ES-I3 (cell line): Measurements from ENCODE around the gene C1QTNF6.
A peak's percentile ranks its signal among the peaks of the same experiment; 100 is the strongest.
"Not testable (repeated sequence)": the region's sequence is repeated elsewhere in the genome, so short reads cannot be mapped to it uniquely, and the experiment has no call there.

Source experiments
- H3K36me3 ChIP-seq: 2 replicates; pipeline ENCODE4 v1.6.1; 2013; ENCODE audit warnings: mild to moderate bottlenecking, low read length, control low read depth, moderate library complexity; ENCODE audit not compliant: insufficient read depth
- H3K4me1 ChIP-seq: 2 replicates; pipeline ENCODE4 v1.6.1; 2013; ENCODE audit warnings: mild to moderate bottlenecking, control low read depth, low read length; ENCODE audit not compliant: insufficient read depth
- H3K9ac ChIP-seq: 2 replicates; pipeline ENCODE4 v1.6.1; 2013; ENCODE audit warnings: low read depth, mild to moderate bottlenecking, low read length, moderate library complexity
- H3K9me3 ChIP-seq: 2 replicates; pipeline ENCODE4 v1.6.1; 2013; ENCODE audit warnings: mild to moderate bottlenecking, low read length, moderate library complexity; ENCODE audit not compliant: control insufficient read depth, insufficient read depth

Gene C1QTNF6

DNA sequence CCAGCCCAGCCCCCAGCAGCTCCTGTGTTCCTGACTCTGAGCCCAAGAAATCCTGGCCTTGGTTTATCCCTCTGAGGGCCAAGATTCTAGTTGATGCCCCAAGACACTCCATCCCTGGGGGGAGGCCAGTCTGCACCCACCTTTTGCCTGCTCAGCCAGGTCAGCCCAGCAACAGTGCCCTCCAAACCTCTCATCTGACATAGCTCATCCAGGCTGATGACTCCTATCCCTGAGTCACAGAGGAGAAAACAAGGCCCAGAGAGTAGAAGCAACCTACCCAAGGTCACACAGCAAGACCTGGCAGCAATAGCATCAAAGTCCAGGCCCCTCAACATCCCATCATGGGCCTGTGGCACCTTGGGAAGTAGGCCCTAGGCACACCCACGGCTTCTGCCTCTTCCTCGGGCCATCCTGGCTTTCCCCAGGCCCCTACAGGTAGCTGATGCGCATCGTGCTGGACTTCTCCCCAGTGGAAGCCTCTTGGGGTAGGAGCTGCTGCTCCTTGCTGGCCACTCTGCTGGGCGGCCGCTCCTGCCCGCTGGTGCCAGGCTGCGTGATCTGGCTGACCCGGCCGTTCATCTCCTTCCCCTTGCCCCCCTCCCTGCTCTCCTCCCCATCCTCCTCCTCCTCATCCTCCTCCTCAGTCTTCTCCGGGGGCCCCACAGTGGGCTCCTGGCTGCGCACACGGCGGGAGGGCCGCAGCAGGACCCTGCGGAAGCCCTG is 18.2 kb upstream of the C1QTNF6 start:
- H3K9ac ChIP-seq = no peak overlapping the region
- no peaks in the 10 kb centered on the region for H3K36me3 ChIP-seq
- H3K9me3 ChIP-seq = no peaks in the 10 kb centered on the region
- H3K4me1 ChIP-seq = no peaks in the 10 kb centered on the region

DNA sequence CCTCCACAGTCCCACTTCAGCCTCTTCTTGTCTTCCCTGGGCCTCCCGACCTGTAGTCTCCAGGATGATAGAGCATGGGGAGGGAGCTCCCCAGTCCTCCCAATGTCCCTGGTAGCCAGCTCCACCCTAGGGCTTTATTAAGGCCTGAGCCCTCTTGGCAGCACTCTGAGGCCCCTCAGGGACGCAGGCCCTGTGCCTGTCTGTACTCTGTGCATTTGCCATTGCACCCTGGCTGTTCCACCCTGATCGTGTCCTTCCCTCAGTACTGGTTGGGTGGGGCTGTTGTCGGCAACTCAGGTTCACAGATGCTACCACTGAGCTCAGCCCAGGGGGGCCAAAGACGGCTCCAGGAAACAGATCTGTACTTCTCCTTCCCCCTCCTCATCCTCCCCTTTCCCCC is 17.0 kb upstream of the C1QTNF6 start:
- Histone ChIP-seq H3K4me1 (no peaks in the 10 kb centered on the region), H3K9ac (no peak overlapping the region), H3K9me3 (no peaks in the 10 kb centered on the region), H3K36me3 (no peaks in the 10 kb centered on the region)

DNA sequence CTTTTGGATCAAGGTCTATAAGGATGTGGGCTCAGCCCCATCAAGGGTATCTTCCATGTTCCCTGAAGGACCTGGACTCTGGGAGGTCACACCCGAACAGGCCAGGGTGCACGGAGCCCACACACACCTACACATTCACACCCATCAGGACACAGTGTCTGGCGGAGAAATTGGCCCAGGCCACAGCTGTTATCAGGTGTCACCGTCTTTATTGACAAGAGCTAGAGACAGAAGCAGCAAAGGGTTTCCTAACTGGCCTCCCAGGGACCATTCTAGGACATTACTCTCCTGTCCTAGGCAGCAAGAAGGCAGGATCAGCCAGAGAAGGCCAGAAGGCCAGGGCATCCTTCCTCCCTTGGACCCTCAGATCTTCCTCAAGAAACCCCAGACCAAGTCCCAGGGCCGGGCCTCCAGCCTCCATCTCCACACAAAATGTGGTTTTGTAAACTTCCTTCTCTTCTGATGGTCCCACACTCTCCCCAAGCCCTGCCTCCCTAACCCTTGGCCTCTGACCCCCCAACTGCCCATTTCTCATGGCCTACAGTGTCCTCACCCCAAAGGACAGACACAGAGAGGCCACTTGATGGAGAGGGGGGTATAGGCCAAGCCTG is 16.1 kb upstream of the C1QTNF6 start:
- no peaks in the 10 kb centered on the region for H3K9me3 ChIP-seq
- H3K36me3 ChIP-seq = no peaks in the 10 kb centered on the region
- no peaks in the 10 kb centered on the region for H3K4me1 ChIP-seq
- no peak overlapping the region for H3K9ac ChIP-seq

DNA sequence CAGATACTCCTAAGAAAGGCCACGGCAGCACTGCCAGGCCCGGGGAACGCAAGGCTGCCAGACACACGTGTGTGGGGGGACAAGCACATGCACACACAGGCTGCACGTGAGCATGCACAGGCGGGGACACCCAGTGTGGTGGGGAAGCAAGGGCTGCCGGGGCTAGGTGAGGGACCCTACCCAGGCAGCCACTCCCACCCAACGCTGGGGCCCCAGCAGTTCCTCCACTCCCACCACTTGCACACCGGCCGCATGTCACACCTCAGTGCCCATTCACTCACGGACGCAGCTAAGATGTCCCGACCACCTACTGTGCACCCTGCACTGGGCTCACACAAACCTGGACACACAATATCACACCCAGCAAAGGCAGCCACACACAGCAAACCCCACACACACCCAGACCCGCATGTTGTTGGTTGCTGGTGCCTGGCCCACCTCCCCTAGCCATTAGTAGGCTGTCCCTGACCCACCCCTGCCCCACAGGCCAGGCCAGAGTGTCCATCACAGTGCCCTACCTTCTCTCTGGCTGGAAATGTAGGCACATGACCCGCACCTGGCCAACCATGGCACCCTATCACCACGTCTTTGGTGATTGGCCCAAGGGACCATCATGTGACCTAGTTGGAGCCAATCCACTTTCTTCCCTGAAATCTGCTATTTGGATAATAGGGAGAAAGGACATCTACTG is 15.5 kb upstream of the C1QTNF6 start:
- Histone ChIP-seq H3K9ac (no peak overlapping the region), H3K36me3 (no peaks in the 10 kb centered on the region), H3K4me1 (no peaks in the 10 kb centered on the region), H3K9me3 (no peaks in the 10 kb centered on the region)

DNA sequence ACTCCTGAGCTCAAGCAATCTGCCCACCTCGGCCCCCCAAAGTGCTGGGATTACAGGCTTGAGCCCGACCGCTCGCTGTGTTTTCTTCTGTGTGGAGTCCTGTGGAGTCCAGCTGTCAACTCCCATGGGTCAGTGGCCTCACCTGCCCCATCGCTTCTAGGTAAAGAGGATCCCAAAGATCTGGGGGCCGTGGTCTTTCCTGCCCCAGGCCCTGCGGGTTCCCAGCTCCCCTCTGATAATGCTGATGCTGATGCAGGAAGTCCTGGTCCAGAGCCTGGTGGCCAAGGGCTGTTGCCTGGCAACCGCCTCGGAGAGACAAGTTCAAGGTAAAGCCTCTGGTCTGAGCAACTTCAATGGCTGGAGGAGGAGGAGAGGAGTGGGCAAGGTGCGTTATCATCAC is 14.7 kb upstream of the C1QTNF6 start:
- no peak overlapping the region for H3K9ac ChIP-seq
- peaks cover 7% of the 10 kb centered on the region for H3K4me1 ChIP-seq
- H3K9me3 ChIP-seq = no peaks in the 10 kb centered on the region
- H3K36me3 ChIP-seq = no peaks in the 10 kb centered on the region

DNA sequence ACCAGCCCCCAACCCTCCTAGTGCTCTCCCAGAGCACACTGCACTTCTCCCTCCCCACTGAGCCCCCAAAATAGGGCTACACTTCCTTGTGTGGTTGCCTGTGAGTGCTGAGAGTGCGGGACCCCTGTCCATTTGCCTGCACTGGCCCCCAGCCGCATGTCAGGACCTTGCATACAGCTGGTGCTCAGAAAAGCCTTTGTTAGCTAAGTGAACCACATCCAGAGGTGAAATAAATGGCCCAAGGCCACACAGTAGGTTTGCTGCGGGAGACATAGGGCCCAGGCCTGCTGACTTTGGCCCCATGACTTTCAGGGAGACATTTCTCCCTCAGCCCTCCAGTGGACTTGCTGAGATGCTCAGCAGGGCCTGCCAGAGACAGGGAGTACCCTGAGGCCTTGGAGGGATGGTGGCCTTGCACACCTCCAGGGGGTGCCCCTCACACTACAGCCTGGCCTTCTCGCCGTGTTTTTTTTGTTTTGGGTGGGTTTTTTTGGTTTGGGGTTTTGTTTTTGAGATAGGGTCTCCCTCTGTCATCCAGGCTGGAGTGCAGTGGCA is 14.0 kb upstream of the C1QTNF6 start:
- no peak overlapping the region for H3K9ac ChIP-seq
- H3K4me1 ChIP-seq = peaks cover 13% of the 10 kb centered on the region

DNA sequence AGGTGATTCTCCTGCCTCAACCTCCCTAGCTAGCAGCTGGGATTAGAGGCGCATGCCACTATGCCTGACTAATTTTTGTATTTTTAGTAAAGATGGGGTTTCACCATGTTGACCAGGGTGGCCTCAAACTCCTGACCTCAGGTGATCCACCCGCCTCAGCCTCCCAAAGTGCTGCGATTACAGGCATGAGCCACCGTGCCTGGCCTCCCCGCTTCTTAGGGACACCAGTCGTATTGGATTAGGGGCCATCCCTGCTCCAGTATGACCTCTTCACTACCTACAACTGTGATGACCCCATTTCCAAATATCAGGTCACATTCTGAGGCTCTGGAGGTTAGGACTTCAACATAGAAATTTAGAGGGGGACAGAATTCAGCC is 13.4 kb upstream of the C1QTNF6 start:
- H3K36me3 ChIP-seq, H3K9me3 ChIP-seq, H3K9ac ChIP-seq: not testable (repeated sequence)
- H3K4me1 ChIP-seq = peaks cover 18% of the 10 kb centered on the region

More for the DNA sequence above, 14.0 kb upstream of the C1QTNF6 start:
- H3K36me3 ChIP-seq = no peaks in the 10 kb centered on the region
- H3K9me3 ChIP-seq = no peaks in the 10 kb centered on the region

DNA sequence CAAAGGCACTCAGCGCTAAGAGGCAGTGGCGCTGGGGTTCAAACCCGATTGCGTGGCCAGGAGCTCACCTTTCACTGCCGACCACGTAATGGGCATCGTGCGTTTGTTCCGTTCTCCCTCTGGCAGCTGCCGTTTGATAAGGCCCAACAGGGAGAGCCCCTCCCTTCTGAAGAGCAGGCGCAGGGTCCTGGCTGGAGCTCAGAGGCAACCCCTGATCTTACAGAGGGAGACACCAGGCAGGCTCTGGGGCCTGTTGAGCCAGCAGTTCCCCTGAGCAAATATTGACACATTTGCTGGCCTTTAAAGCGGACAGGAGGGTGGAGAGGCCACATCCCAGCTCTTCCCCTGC is 11.7 kb upstream of the C1QTNF6 start:
- peak overlapping the region; percentile 13; the same call in 1 of the 2 replicates for H3K9ac ChIP-seq
- peaks cover 22% of the 10 kb centered on the region for H3K4me1 ChIP-seq
- no peaks in the 10 kb centered on the region for H3K36me3 ChIP-seq
- no peaks in the 10 kb centered on the region for H3K9me3 ChIP-seq

DNA sequence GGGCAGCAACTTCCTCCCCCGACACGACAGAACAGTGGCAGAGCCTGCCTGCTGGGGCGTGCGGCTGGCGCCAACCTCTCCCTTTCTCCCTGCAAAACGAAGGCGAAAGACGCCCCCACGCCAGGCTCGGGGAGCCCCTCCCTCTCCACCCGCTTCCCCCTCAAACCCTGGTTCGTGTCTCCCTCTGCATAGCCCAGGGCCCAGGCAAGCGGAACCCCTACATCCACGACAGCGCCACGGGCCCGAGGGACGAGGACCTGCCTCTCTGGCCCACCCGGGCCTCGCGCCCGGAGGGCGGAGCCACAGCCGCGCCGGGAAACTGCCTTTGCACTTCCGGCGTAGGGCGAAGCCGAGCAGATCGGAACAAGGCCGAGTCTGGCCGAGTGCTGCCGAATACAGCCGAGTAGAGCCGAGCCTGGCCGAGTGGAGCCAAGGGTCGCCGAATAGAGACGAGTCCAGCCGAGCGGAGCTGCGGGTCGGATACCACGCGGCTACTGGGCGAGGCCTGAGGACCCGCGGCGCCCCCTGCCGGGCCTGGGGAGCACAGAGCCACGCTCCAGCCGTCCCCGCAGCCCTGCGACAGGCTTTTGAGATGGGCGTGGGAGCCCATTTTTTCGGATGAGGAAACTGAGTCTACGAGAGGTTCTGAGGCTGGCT is 11.2 kb upstream of the C1QTNF6 start:
- peaks cover 22% of the 10 kb centered on the region for H3K4me1 ChIP-seq
- H3K9ac ChIP-seq = peak overlapping the region; percentile 98
- H3K9me3 ChIP-seq = no peaks in the 10 kb centered on the region; the same call in 1 of the 2 replicates
- no peaks in the 10 kb centered on the region for H3K36me3 ChIP-seq

DNA sequence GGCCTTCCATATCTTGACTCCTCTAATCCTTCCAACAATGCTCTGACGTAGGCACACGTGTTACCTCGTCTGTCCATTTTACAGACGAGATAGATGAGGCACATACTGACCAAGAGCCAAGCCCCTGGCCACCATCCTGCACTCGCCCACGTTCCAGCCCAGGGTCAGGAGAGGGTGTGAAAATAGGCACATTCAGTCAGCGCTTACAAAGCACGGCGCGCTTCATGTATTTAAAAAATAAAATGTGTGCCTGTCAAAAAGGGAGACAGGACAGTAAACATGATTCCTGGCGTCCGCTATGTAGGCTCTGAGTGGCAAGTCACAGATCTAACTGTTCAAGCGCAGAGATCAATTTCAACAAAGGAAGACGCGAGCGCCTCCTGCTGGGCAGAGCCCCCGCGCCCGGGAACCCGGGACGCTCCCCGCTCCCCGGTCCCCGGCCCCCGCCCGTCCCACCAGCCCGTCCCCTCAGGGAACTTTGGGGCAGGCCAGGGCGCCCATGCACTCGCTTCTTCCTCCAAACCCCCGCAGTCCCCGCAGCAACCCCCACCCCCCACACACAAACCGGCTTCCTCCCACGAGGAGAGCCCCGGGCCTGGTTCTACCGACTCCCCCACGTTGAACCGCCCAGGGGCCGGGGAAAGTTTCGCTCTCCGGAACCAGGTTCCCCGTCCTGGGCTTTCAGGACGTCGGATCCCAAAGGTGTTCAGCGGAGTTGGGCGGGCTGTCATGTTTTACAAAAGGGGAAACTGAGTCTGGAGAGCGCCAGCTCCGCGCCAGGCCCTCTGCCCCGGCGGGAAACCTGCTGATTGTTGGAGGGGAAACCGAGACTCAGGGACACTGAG is 10.4 kb upstream of the C1QTNF6 start:
- Histone ChIP-seq H3K36me3 (no peaks in the 10 kb centered on the region), H3K4me1 (peaks cover 22% of the 10 kb centered on the region), H3K9me3 (no peaks in the 10 kb centered on the region; the same call in 1 of the 2 replicates), H3K9ac (peak overlapping the region; percentile 98)

DNA sequence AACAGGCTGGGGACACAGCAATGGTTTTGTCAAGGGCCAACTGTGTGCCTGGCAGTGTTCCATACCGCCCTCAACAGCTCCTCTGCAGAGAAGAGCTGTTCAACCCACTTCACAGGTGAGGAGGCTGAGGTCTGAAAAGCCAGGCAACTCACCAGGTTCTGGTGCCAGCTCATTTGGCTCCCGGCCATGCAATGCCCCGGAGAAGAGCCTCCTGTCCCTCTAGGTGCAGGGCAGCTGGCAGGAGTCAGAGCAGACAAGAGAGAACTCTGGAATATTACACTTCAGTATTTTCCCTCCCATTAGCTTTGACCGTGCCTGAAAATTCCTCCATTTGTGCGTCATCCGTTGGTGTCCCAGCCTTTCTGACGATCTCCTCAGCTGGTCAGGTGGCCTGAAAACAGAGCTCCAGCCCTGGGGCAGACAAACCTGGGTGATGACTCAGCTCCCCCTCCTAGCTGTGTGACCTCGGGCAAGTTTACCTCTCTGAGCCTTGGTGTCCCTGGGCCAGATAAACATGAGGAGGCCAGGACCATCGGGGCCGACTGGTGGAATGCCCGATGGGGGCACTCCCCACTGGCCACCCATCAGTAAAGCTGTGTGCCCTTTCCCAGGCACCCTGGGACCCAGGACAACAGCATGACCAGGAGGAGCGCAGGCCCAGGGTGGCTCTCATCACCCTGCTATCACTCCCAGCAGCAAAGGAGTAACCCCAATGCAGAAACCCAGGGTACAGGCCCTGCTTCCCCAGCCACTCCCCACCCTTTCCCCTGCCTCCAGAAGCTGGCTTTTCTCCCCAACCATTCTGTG is 9.6 kb upstream of the C1QTNF6 start:
- H3K9ac ChIP-seq = peak overlapping the region; percentile 98; the same call in 1 of the 2 replicates
- no peaks in the 10 kb centered on the region for H3K36me3 ChIP-seq
- H3K4me1 ChIP-seq = peaks cover 22% of the 10 kb centered on the region
- H3K9me3 ChIP-seq = peaks cover 3% of the 10 kb centered on the region; the same call in 1 of the 2 replicates

DNA sequence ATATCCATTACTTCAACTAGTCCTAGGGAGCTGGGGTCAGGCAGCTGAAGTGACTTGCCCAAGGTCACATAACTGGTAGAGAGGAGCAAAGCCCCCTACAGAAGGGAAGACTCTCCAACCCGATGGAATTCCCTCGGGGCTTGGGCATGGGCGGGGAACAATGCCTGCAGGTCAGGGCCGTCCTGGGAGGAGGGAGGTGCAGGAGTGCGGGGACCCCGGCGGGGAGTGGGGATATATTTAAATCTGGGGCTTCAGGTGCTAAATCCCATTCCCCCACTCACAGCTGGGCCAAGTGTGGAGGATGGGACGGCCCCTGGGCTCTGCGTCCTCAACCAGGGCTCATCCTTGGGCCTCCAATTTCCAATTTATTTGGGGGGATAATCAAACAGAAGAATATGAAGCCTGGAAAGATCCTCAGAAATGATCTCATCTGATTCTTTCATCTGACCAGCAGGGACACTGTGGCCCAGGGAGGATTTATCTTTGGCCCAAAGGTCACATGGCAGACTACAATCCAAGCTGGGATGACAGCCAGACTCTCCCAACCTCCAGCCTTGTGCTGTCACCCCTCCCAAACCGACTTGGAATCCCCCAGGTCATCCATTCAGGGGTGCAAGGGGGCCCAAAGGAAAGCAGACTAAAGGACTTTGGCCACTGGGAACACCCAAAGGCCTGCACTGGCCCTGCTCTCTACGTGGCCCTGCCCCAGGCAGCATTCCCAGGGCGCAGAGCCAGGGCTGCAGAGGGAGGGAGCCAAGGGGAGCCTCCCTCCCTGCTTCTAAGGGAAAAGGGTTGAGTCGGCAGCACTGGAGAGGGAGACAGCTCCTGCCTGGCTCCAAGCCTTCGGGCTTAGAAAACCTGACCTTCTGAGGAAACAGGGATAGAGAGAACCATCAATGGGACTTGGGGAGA is 8.7 kb upstream of the C1QTNF6 start:
- Histone ChIP-seq H3K9me3 (peaks cover 10% of the 10 kb centered on the region), H3K4me1 (peaks cover 22% of the 10 kb centered on the region), H3K36me3 (no peaks in the 10 kb centered on the region), H3K9ac (peak overlapping the region; percentile 8; the same call in 1 of the 2 replicates)
